Neutrophil (primary cell): ENCODE measurements around the gene LRRC8E.

ENCODE experiments used
- H3K27ac ChIP-seq: fragments of 200-600 bp; sonication (generic); 2 replicates; pipeline ENCODE4 v1.5.1; 2016; ENCODE audit warnings: mild to moderate bottlenecking, moderate library complexity
- H3K27me3 ChIP-seq: fragments of 200-600 bp; sonication (generic); 2 replicates; pipeline ENCODE4 v1.6.0; 2016; ENCODE audit warnings: mild to moderate bottlenecking
- H3K36me3 ChIP-seq: fragments of 200-600 bp; sonication (generic); 2 replicates; pipeline ENCODE4 v1.5.1; 2017
- H3K4me1 ChIP-seq, 2 experiments: fragments of 200-600 bp in 1 of 2; sonication (generic) in 1 of 2; 1 replicate in 1 of 2; 2 replicates in 1 of 2; pipeline versions ENCODE4 v1.5.1 to v1.6.1; 2013 to 2016; ENCODE audit warnings: low read depth in 1 of 2, low read length in 1 of 2, mild to moderate bottlenecking in 1 of 2, moderate library complexity in 1 of 2; ENCODE audit not compliant: control insufficient read depth in 1 of 2, insufficient read depth in 1 of 2
- H3K4me3 ChIP-seq, 2 experiments: fragments of 200-600 bp in 1 of 2; sonication (generic) in 1 of 2; 1 replicate in 1 of 2; 2 replicates in 1 of 2; pipeline ENCODE4 v1.5.1; 2013 to 2016; ENCODE audit warnings: low read depth in 1 of 2, low read length in 1 of 2, mild to moderate bottlenecking in 1 of 2, moderate library complexity in 1 of 2
- H3K9me3 ChIP-seq: fragments of 200-600 bp; sonication (generic); 2 replicates; pipeline ENCODE4 v1.5.1; 2016
- CTCF ChIP-seq: fragments of 200-600 bp; sonication (generic); IDR thresholded peaks from 2 replicates; pipeline ENCODE4 v1.5.1; 2016; ENCODE audit warnings: antibody characterized with exemption

The LRRC8E gene

GRCh38 chr19:7908078-7908699 lies 19.9 kb downstream of the LRRC8E start:
- H3K27ac ChIP-seq = no peak overlapping the region
- no peak overlapping the region for H3K4me3 ChIP-seq
- H3K4me1 ChIP-seq = peaks cover 15 to 17% of the 10 kb centered on the region in 2 experiments
- H3K27me3 ChIP-seq = no peaks in the 10 kb centered on the region
- H3K9me3 ChIP-seq = no peaks in the 10 kb centered on the region
- H3K36me3 ChIP-seq = peaks cover 57% of the 10 kb centered on the region
- no peak for TF ChIP-seq CTCF

GRCh38 chr19:7908742-7909461 lies 20.6 kb downstream of the LRRC8E start:
- H3K9me3 ChIP-seq = no peaks in the 10 kb centered on the region
- peaks cover 3% of the 10 kb centered on the region for H3K27me3 ChIP-seq
- TF ChIP-seq CTCF = no peak
- no peak overlapping the region for H3K27ac ChIP-seq
- H3K4me1 ChIP-seq = peaks cover 12 to 14% of the 10 kb centered on the region in 2 experiments
- no peak overlapping the region for H3K4me3 ChIP-seq
- H3K36me3 ChIP-seq = peaks cover 60% of the 10 kb centered on the region

- no peak overlapping the region for H3K4me3 ChIP-seq
- no peaks in the 10 kb centered on the region for H3K9me3 ChIP-seq
- peaks cover 10% of the 10 kb centered on the region for H3K27me3 ChIP-seq
- peaks cover 60% of the 10 kb centered on the region for H3K36me3 ChIP-seq
- no peak for TF ChIP-seq CTCF
- H3K27ac ChIP-seq = no peak overlapping the region
- peaks cover 8 to 9% of the 10 kb centered on the region in 2 experiments for H3K4me1 ChIP-seq
Observed at GRCh38 chr19:7909471-7910067, 21.3 kb downstream of the LRRC8E start.

GRCh38 chr19:7910321-7911161 lies 22.2 kb downstream of the LRRC8E start:
- peaks cover 0 to under 1% of the 10 kb centered on the region in 2 experiments for H3K4me1 ChIP-seq

More at GRCh38 chr19:7910321-7911161, 22.2 kb downstream of the LRRC8E start:
- TF ChIP-seq CTCF = no peak
- H3K27ac ChIP-seq = no peak overlapping the region
- peaks cover 19% of the 10 kb centered on the region for H3K27me3 ChIP-seq
- H3K4me3 ChIP-seq = no peak overlapping the region
- H3K36me3 ChIP-seq = peaks cover 60% of the 10 kb centered on the region
- no peaks in the 10 kb centered on the region for H3K9me3 ChIP-seq
